Right lobe of liver (tissue), 6 donors: ENCODE measurements around the gene NFIB. TPM values are rescaled to one million over a fixed set of nuclear protein-coding genes. Genes with fewer than 3 reads are reported as not detected.

ENCODE experiments used
- ATAC-seq, 4 donors: fragments of 200-7000 bp; cut with Tn5 transposase; one replicate each; pipeline ENCODE4 v1.9.1; 2020; ENCODE audit warnings: mild to moderate bottlenecking in 4 of 4, moderate library complexity in 4 of 4
- DNase-seq, 3 donors: peaks; one replicate each; pipeline ENCODE4 v3.0.0-alpha.2; 2020
- H3K27ac ChIP-seq, 3 donors: fragments of 200-600 bp; one replicate each; pipeline ENCODE4 v1.8.0; 2022
- H3K27me3 ChIP-seq, 2 donors: fragments of 200-600 bp; one replicate each; pipeline ENCODE4 v1.8.0; 2022
- H3K36me3 ChIP-seq, 4 donors: fragments of 200-600 bp; sonication (generic) in 1 of 4; one replicate each; pipeline versions ENCODE4 v1.5.1 to v1.8.0; 2017 to 2022; ENCODE audit warnings: control low read depth in 1 of 4
- H3K4me1 ChIP-seq, 4 donors: fragments of 200-600 bp; sonication (generic) in 1 of 4; one replicate each; pipeline versions ENCODE4 v1.5.1 to v1.8.0; 2017 to 2022; ENCODE audit warnings: control low read depth in 1 of 4
- H3K4me3 ChIP-seq, 3 donors: fragments of 200-600 bp; one replicate each; pipeline ENCODE4 v1.8.0; 2022
- H3K9me3 ChIP-seq, 4 donors: fragments of 200-600 bp; sonication (generic) in 1 of 4; one replicate each; pipeline versions ENCODE4 v1.5.1 to v1.8.0; 2017 to 2022; ENCODE audit warnings: control low read depth in 1 of 4
- POLR2A ChIP-seq: fragments of 450-650 bp; IDR thresholded peaks from one replicate; pipeline ENCODE4 v1.6.1; 2017; ENCODE audit warnings: antibody characterized with exemption, mild to moderate bottlenecking
- WGBS: methylation state at CpG from one replicate; pipeline ENCODE4 v1.1.6; 2018; ENCODE audit warnings: low coverage, low lambda C conversion rate; ENCODE audit not compliant: insufficient coverage; ENCODE audit errors: missing lambda C conversion rate; 5-methylcytosine and 5-hydroxymethylcytosine counted together
- intact Hi-C, 2 donors: fragments of 100-400 bp; cut with DNase I; formaldehyde crosslinking; loops; one replicate each; pipeline versions ENCODE4 v1.11.2 to v1.14.1; 2022
- total RNA-seq, 6 experiments: library from RNA; depleted of rRNA in 2 of 6; stranded (reverse); fragments of >200 nt in 2 of 6; fragmentation: NEBNext Ultra II Directional in 3 of 6; extraction: Animal tissue kit (Norgen Biotek cat#: 25700) in 3 of 6; gene quantifications; one replicate each; pipeline versions ENCODE4 v1.1.0 to v1.2.4, GENCODE V29; 2016 to 2023
- TF ChIP-seq, protein P1 (sequence below), 4 donors: fragments of 200-600 bp in 3 of 4; fragments of 450-650 bp in 1 of 4; IDR thresholded peaks; one replicate each; pipeline versions ENCODE4 v1.5.1 to v1.8.0; 2016 to 2022; ENCODE audit warnings: antibody characterized with exemption in 4 of 4, mild to moderate bottlenecking in 2 of 4
- donor health status: DM: no; HTN: yes; CAD: no.
- donor health status: DM: no; HTN: no; CAD: no.
- donor health status: DM: no; HTN: no; CAD: no.
- donor health status: DM: no; HTN: yes; CAD: no.
- donor health status: DM: no; HTN: yes; CAD: no.

Gene NFIB
- total RNA-seq, 6 experiments from 2014 or later = 23.0 to 45.3 (median 39.6) TPM

- peaks cover 0 to 12% (median 2%) of the 10 kb centered on the region in 4 donors for H3K4me1 ChIP-seq
- H3K9me3 ChIP-seq = no peaks in the 10 kb centered on the region
- TF ChIP-seq, protein P1, sequence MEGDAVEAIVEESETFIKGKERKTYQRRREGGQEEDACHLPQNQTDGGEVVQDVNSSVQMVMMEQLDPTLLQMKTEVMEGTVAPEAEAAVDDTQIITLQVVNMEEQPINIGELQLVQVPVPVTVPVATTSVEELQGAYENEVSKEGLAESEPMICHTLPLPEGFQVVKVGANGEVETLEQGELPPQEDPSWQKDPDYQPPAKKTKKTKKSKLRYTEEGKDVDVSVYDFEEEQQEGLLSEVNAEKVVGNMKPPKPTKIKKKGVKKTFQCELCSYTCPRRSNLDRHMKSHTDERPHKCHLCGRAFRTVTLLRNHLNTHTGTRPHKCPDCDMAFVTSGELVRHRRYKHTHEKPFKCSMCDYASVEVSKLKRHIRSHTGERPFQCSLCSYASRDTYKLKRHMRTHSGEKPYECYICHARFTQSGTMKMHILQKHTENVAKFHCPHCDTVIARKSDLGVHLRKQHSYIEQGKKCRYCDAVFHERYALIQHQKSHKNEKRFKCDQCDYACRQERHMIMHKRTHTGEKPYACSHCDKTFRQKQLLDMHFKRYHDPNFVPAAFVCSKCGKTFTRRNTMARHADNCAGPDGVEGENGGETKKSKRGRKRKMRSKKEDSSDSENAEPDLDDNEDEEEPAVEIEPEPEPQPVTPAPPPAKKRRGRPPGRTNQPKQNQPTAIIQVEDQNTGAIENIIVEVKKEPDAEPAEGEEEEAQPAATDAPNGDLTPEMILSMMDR (IDR thresholded peaks at IDR 0.05) = no peak
- no peak for TF ChIP-seq POLR2A
- no peaks in the 10 kb centered on the region for H3K27me3 ChIP-seq
- intact Hi-C loops = no loop called here
- H3K4me3 ChIP-seq = no peak overlapping the region
- H3K36me3 ChIP-seq = no peaks in the 10 kb centered on the region
- no peak for DNase-seq
- H3K27ac ChIP-seq = no peak overlapping the region
- WGBS = 88% methylated on average over 10 of the region's 11 CpGs
- ATAC-seq = no peak
These were observed 86.9 kb downstream of the NFIB start for GRCh38 chr9:14226855-14227532.

DNA sequence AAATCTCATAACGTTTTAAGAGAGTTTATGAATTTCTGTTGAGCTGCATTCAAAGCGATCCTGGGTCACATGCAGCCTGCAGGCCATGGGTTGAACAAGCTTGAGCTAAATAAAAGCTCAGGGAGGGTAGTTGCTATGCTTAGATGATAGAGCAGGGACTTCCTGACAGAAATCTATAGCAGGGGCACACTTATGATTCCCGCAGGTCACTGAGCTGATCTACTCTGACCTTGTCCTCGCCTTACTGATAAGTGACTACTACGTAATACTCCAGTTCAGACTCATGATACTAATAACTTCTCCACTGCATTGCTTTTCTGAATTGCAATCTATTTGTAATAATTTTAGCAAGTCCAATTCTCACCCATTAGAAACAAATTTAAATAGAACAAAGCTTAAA, 90.9 kb downstream of the NFIB start:
- no peaks in the 10 kb centered on the region for H3K9me3 ChIP-seq
- no peak for ATAC-seq
- no peak for DNase-seq
- no peak overlapping the region for H3K4me3 ChIP-seq
- H3K4me1 ChIP-seq = peaks cover 0 to 22% (median 7%) of the 10 kb centered on the region in 4 donors
- H3K27me3 ChIP-seq = no peaks in the 10 kb centered on the region
- TF ChIP-seq, protein P1 (IDR thresholded peaks at IDR 0.05) = no peak
- TF ChIP-seq POLR2A = no peak
- 83% methylated on average over 4 of the region's 5 CpGs for WGBS
- no peak overlapping the region for H3K27ac ChIP-seq
- no peaks in the 10 kb centered on the region for H3K36me3 ChIP-seq
- intact Hi-C loops = no loop called here

DNA sequence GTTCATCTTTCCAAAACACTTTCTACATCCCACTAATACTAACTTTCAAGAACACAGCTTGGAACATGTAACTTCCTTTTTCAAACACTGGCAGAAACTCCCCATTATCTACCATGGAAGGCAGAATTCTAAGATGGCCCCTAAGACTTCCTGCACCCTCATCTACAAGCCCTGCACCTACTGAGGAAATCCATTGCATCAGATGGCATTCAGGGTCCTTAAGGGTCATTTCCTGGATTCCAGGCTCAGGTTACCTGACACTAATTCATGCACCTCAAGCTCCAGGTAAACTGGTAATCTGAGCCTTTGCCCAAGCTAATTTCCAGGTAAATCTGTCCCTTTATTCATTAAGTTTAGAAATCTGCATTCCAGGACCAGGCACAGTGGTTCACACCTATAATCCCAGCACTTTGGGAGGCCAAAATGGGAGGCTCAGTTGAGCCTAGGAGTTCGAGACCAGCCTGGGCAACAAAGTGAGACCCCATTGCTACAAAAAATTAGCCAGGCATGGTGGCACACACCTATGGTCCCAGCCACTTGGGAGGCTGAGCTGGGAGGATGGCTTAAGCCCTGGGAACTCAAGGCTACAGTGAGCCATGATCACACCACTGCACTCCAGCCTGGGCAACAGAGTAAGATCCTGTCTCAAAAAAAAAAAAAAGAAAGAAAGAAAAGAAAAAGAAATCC, 91.6 kb downstream of the NFIB start:
- DNase-seq = no peak
- peaks cover 0 to 22% (median 7%) of the 10 kb centered on the region in 4 donors for H3K4me1 ChIP-seq

DNA sequence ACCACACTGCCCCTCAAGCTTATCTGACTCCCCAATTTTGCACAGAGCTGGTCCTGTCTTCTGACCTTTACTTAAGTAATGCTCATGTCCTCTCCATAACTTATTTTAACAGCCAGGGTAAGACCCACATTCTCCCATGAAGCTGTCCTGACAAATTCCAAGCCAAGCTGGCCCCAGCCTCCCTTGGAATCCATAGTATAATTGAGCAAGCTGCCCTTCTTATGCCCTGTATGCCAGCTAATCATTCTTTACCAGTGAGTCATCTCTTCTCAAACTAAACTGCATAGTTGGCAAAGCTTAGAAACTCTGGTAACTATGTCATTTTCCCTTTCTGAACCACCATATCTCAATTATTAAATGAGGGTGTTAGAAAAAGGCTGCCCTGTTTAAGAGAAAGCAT, 92.4 kb downstream of the NFIB start:
- H3K27me3 ChIP-seq = no peaks in the 10 kb centered on the region
- H3K36me3 ChIP-seq = no peaks in the 10 kb centered on the region
- no peak for TF ChIP-seq POLR2A
- TF ChIP-seq, protein P1 (IDR thresholded peaks at IDR 0.05) = no peak
- no peaks in the 10 kb centered on the region for H3K9me3 ChIP-seq
- DNase-seq (no peak), ATAC-seq (peak; percentile 66 to 93 (median 82))
- no peak overlapping the region for H3K27ac ChIP-seq
- intact Hi-C loops = no loop called here
- no peak overlapping the region for H3K4me3 ChIP-seq
- peaks cover 0 to 22% (median 7%) of the 10 kb centered on the region in 4 donors for H3K4me1 ChIP-seq

More for the DNA sequence above, 91.6 kb downstream of the NFIB start:
- no peaks in the 10 kb centered on the region for H3K27me3 ChIP-seq
- ATAC-seq = peak in 1 of 4 donors; percentile 11
- intact Hi-C loops = no loop called here
- no peaks in the 10 kb centered on the region for H3K36me3 ChIP-seq
- H3K27ac ChIP-seq = no peak overlapping the region
- H3K4me3 ChIP-seq = no peak overlapping the region
- H3K9me3 ChIP-seq = no peaks in the 10 kb centered on the region
- 100% methylated on average over 1 of the region's 1 CpG for WGBS
- TF ChIP-seq, protein P1 (IDR thresholded peaks at IDR 0.05) = no peak
- TF ChIP-seq POLR2A = no peak
